NB4 (cell line): Measurements from ENCODE around the gene LTBP4.

ENCODE experiments used
- CTCF ChIP-seq: IDR thresholded peaks from one replicate; pipeline ENCODE4 v1.5.1; 2012; ENCODE audit warnings: low read depth, low read length
- POLR2A ChIP-seq: IDR thresholded peaks from 2 replicates; pipeline ENCODE4 v1.6.1; 2011; ENCODE audit warnings: mild to moderate bottlenecking; ENCODE audit not compliant: insufficient read length; ENCODE audit errors: extremely low read depth

- TF ChIP-seq CTCF = no peak
- TF ChIP-seq POLR2A = no peak
Measured at GRCh38 chr19:40603071-40603388, 1.9 kb downstream of the LTBP4 start.
